Erythroblast (primary cell): Measurements from ENCODE around the gene SYCN.
"Not testable (repeated sequence)": the region's sequence is repeated elsewhere in the genome, so short reads cannot be mapped to it uniquely, and the experiment has no call there.

Source experiments
- DNase-seq, 2 experiments: peaks; one replicate each; lab custom pipeline; 2025; lab: John Stamatoyannopoulos, UW
- GATA1 ChIP-seq: IDR thresholded peaks from 2 replicates; pipeline ENCODE4 v1.6.1; 2011; ENCODE audit warnings: low read depth, mild to moderate bottlenecking, control low read depth, low read length, moderate library complexity
- POLR2A ChIP-seq: IDR thresholded peaks from 2 replicates; pipeline ENCODE4 v1.6.1; 2011; ENCODE audit warnings: mild to moderate bottlenecking, low read length

SYCN gene

GRCh38 chr19:39238944-39239343 lies 34.9 kb upstream of the SYCN start:
- TF ChIP-seq GATA1, result no peak
- no peak for TF ChIP-seq POLR2A
- DNase-seq, result no peak

- DNase-seq, result no peak
- TF ChIP-seq POLR2A, result no peak
- no peak for TF ChIP-seq GATA1
These were observed 34.1 kb upstream of the SYCN start for GRCh38 chr19:39238209-39238608.

DNA sequence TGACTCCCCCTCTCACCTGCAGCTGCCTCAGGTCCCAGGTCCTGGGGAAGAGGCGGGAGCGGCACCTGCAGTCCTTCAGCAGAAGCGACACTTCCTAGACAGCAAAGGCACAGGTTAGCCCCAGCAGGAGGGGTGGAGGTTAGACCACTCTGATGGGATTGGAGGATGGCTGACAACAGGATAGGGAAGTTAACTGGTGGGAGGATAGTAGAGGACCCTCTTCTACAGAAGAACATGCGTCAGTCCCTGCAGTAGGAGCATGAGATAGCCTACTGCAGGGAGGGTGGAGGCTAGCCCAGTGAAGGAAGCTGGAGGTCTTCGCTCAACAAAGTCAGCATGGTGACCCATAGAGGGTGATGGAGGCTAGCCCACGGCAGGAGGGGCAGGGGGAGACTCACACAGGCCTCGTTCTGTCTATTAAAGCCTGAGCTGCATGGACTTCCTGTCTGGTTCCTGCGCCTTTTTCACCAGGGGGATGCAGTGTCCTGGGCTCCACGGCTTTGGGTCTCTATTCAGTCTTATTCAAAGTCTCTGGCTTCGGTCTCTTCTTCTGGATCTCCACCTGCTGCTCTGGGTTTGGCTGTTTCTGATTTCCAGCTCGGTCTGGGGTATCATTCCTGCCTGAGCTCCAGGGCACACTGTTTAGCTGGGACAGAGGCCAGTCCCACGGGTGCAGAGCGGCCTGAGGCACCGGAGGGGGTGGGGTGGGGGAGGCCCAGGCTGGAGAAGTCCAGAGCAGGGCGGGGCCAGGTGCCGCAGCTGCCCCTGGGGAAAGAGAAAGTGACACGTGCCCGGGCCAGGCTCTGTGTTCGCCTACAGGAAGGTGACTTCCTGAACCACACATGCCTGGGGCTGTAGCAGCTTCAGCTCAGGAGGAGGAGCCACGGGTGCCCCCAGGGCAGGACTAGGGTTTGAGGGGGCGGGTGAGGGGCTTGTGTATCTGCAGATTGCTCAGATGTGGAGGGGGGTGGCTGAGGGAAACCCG lies 33.4 kb upstream of the SYCN start:
- no peak for TF ChIP-seq POLR2A
- no peak for TF ChIP-seq GATA1
- DNase-seq, result no peak

DNA sequence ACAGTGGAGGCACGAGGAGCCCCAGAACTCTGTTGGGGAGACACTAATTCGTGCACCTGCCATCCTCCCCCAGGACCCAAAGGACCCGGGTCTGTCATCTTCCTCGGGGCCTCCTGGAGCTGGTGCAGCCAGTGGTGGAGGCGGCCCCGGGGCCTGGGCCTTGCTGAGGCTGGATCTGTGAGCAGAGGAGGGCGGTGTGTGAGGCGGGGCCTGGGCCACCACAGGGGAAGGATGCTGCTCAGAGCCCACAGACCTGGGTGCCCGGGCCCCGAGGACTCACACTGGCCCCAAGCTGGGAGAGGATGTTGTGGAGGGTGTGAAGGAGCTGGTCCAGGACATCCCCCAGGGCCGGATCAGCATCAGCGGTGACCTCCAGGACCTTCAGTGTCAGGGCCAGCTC lies 32.5 kb upstream of the SYCN start:
- no peak for DNase-seq
- TF ChIP-seq POLR2A (no peak), GATA1 (no peak)

GRCh38 chr19:39232708-39233107 lies 28.6 kb upstream of the SYCN start:
- TF ChIP-seq POLR2A, result no peak
- no peak for TF ChIP-seq GATA1
- DNase-seq, result no peak

GRCh38 chr19:39230096-39230764 lies 26.2 kb upstream of the SYCN start:
- TF ChIP-seq GATA1, result no peak
- TF ChIP-seq POLR2A, result no peak
- no peak for DNase-seq

- no peak for TF ChIP-seq GATA1
- no peak for TF ChIP-seq POLR2A
- peak in 1 of 2 experiments; percentile 6 for DNase-seq
These were observed 20.8 kb upstream of the SYCN start for GRCh38 chr19:39224910-39225309.

GRCh38 chr19:39223703-39224279 lies 19.7 kb upstream of the SYCN start:
- DNase-seq, result peak in 1 of 2 experiments; percentile 11
- TF ChIP-seq GATA1 (no peak), POLR2A (no peak)

DNA sequence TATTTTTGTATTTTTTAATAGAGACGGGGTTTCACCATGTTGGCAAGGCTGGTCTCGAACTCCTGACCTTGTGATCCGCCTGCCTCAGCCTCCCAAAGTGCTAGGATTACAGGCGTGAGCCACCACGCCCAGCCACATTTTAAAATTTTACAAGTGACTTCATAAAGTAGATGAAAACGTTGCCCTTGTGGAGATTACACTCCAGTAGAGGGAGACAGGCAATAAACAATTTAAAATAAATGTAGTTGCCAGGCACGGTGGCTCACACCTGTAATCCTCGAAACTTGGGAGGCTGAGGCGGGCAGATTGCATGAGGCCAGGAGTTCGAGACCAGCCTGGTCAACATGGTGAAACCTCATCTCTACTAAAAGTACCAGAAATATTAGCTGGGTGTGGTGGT lies 15.0 kb upstream of the SYCN start:
- DNase-seq, result not testable (repeated sequence)

DNA sequence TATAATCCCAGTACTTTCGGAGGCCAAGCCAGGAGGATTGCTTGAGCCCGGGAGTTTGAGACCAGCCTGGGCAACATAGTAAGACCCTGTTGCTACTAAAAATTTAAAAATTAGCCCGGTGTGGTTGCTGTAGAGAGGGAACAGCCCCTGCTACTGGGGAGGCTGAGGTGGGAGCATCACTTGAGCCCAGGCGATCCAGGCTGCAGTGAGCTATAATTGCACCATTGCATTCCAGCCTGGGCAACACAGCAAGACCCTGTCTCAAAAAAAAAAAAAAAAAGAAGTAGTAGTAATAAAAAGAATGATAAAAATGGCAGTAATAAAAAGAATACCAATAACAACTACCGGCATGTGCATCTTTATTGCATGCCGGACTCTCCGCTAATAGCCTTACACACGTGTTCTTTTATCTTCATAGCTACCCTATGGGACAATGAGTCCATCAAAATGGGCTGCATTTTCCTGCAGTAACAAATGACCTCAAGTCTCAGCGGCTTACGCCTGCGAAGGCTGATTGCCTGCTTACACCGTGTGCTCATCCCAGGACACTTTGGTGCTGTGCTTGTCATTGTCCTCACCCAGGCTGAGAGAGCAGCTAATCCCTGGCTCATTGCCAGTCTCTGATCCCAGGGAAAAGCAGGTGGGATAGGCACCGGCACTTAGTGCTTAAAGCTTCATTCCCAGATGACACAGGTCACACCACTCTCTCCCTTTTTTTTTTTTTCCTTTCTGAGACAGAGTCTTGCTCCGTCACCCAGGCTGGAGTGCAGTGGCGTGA lies 14.4 kb upstream of the SYCN start:
- no peak for DNase-seq
- TF ChIP-seq GATA1 (no peak), POLR2A (no peak)

- no peak for TF ChIP-seq POLR2A
- no peak for TF ChIP-seq GATA1
- DNase-seq, result no peak
These were observed 13.0 kb upstream of the SYCN start for GRCh38 chr19:39217094-39217493.

DNA sequence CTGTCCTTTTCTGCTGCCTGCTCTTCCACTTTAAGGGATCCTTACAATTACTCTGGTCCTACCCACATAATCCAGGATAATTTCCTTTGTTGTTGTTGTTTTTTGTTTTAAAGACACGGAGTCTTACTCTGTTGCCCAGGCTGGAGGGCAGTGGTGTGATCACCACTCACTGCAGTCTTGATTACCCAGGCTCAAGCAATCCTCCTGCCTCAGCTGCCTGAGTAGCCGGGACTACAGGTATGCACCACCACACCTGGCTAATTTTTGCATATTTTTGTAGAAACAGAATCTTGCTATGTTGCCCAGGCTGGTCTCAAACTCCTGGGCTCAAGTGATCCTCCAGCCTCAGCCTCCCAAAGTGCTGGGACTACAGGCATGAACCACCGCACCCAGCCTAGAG lies 11.3 kb upstream of the SYCN start:
- not testable (repeated sequence) for DNase-seq

DNA sequence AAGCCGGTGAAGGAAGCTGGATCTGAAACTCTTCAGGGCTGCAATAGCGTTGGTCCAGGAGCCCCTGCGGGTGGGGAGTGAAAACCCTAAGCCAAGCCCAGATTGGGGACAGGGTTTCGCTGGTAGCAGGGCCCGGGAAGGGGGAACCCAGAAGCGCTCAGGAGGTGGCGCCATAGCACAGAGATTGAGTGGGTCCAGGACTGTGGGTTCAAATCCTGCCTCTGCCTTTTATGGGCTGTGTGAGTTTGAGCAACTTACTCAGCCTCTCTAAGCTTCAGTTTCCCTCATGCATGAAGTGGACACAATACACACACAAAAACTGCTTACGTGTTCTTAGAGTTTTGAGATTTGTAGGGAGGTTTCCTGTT lies 8.3 kb upstream of the SYCN start:
- DNase-seq, result peak; percentile 56 to 67
- TF ChIP-seq POLR2A (no peak), GATA1 (no peak)
